Endometrium (tissue), 2 donors: Measurements from ENCODE around the gene FIZ1.

Source experiments
- FAIRE-seq: peaks from 2 replicates; lab custom pipeline; 2012; peaks lifted over from hg19 to GRCh38; lab: Jason Lieb, UNC
- donor health status: control.
- donor health status: control.

The FIZ1 gene

DNA sequence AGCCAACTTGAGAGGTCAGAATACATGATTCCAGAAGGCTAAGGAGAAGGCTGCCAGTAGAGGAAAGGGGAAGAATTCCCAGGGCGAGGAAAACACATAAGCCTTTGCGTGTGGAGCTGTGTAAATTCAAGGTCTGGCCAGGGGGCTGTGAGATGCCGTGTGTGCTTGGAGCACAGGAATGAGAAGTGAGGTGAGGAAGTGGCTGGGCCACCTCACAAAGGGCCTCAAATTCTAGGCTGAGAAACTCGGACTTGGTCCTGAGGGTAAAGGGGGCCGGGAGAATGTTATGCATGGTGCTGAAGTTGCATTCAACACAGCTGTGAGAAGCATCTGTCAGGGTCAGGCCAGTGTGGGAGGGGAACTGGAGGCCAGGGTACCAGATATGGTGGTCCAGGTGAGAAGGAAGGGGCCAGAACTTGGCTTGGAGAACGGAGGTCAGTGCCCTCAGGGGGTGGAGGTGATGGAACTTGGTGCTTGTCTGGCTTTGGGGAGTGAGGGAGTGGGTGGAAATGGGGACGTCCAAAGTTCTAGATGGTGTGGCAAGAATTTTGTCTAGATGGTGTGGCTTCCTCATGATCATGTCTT is 36.6 kb upstream of the FIZ1 start:
- no peak for FAIRE-seq

DNA sequence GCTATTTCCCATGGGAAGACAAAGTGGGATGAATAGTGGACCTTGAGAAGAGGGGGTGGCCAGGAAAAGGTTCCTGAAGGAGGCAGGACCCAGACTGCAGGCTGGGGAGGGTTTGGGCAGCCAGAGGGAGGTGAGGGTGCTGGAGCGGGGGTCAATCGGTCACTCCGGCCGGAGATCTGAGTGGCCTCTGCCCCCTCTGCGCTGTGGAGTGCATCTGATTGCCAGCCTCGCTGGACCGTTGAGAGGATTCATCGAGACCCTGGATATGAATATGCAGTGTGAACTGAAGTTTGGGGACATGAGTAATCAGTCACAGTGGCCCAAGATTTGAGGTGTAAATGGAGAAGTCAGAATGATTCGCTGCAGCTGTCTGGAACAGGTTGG is 36.0 kb upstream of the FIZ1 start:
- FAIRE-seq, result no peak

DNA sequence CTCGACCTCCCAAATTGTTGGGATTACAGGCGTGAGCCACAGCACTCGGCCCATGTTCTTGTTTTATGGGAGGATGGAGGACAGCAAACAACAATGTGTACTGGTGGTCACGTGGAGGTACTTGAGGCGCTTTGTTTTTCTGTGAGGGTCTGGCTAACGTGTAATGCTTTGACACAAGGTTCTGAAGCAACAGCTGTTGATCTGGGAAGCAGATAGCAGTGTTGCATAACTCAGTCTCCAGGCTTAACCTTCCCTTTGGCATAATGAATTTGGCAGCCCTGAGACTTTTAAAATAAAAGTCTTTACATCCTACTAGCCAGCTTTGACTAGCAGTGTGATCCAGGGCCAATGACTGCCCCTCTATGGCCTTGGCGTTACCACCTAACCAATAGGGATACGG is 34.5 kb upstream of the FIZ1 start:
- no peak for FAIRE-seq

DNA sequence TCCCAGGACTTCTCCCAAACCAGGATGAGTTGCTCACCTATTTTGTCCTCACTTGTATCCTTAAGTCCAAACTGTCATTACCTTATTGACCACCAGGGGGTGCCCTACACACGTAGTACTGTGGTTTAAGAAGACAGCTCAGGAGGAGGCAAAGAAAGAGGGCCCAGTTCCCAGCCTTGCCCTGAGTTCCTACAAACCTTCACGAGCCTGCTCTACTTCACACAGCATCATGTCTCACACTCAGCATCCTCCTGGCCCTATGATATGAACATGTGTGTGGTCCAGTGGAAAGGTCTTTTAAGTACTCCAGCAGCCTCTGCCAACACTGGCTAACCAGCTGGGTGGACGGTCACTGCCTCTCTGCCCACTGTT is 33.1 kb upstream of the FIZ1 start:
- FAIRE-seq, result no peak

DNA sequence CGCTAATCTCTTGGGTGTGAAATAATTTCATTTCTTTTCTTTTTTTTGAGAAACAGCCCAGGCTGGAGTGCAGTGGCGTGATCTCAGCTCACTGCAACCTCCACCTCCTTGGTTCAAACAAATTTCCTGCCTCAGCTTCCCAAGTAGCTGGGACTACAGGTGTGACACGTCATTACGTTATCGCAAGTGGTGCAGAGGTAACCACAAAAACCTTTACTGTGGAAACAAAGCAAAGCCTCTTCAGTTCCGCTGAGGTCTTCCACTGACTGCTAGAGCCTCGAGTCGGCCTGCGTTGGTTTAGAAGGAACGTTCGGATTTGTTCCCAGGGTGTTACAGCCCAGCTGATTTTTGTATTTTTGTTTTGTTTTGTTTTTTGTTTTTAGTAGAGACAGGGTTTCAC is 27.0 kb upstream of the FIZ1 start:
- FAIRE-seq, result no peak

DNA sequence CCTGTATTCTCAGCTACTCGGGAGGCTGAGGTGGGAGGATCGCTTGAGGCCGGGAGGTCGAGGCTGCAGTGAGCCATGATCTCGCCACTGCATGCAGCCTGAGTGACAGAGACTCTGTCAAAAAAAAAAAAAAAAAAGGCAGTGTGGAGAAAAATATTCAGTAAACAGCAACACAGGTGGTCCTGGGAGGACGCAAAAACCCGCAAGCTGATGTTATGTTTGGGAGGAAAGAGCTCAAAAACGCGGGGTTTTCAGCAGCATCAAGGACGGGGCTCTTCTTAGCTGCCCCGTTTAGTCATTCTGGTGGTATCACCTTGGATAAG is 25.6 kb upstream of the FIZ1 start:
- no peak for FAIRE-seq

DNA sequence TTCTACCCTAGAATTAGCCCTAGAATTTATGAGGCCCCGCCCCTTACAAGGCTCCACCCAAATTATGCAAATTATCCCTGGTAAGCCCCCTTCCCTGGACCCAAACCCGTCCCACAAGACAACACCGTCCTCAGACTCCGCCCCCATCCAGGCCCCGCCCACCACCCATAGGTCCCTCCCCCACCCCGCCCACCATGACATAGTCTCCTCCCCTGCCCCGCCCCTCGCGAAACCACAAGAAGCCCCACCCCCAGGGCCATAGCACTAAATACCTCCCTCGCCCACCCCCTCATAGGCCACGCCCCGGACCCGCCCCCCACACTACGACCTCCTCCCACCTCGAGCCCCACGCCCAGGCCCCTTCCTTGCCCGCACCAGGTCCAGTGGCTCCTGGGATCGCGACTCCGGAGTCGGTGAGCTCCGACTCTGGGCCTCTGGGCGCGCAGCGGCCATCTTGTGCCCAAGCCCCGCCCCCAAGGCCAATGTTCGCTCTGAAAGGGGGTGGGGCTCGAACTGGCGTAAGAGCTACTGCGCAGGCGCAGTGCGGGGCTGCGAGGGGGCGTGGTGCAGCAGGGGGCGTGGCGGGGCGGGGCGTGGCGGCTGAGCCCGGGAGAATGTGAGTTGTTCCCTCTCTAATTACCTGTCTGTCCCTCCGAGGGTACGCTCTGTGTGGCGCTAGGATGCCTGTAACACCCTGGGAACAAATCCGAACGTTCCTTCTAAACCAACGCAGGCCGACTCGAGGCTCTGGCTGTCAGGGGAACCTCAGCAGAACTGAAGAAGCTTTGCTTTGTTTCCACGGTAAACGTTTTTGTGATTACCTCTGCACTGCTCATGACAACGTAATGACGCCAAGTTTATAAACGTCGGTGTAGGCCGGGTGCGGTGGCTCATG is 25.0 kb upstream of the FIZ1 start, which contains the start of gene ZNF784:
Gene ZNF784 (minus strand): TSS at position 458 of the 895 bp plus-strand sequence. CDS start 5 bp downstream, at position 453.
- no peak for FAIRE-seq

DNA sequence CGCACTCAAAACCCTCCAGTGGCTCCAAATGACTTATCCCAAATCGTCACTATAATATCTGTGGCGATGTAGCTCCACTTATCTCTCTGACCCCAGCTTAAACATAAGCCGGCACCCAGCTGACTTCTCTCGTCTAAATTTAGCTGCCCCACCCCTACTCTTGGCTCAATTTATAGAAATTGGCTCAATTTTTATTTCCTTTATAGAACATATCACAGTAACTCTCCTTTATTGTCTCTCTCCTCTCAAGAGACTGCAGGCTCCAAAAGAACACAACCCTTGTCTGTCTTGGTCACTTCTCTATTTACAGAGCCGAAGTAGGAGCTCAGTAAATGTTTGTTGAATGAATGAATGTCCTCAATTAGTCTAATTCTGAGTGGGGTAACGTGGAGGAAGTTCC is 24.2 kb upstream of the FIZ1 start:
- no peak for FAIRE-seq

DNA sequence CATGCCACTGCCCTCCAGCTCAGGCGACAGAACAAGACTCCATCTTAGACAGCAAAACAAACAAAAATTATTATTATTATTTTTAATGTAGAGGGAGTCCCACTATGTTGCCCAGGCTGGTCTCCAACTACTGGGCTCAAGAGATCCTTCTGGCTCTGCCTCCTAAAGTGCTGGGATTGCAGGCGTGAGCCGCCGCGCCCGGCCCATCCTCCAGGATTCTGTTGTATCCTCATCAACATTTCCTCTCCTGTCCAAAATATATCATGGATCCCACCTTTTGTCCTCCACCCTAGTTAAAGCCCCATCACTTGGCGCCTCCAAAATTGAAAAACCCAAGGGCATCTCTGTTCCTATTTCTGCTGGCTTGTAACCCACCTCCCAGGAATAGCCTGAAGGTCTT is 23.8 kb upstream of the FIZ1 start:
- FAIRE-seq, result no peak

DNA sequence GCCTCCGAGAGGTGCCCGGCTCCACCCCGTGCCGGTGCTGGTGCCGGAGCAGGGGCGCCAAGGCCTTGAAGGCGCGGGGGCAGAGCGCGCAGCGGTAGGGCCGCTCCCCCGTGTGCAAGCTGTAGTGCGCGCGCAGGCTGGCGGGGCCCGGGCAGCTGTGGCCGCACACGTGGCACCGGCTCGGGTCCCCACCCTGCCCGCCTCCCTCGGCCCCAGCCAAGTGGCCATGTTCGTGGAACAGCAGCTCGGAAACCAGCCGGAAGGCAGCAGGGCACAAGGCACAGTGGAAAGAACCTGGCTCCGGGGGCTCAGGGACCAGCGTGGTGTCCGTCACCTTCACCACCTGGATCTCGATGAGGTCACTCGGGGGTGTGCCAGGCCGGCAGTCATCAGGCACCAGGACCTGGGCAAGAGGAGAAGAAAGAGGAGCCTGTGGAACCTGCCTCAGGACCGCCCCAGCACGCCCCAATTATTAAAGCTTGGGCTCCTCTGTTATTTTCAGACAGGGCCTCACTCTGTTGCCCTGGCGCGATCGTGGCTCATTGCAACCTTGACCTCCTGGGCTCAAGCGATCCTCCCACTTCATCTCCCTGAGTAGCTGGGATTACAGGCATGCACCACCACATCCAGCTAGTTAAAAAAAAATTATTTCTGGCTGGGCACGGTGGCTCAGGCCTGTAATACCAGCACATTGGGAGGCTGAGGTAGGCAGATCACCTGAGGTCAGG is 23.1 kb upstream of the FIZ1 start:
- FAIRE-seq, result no peak

DNA sequence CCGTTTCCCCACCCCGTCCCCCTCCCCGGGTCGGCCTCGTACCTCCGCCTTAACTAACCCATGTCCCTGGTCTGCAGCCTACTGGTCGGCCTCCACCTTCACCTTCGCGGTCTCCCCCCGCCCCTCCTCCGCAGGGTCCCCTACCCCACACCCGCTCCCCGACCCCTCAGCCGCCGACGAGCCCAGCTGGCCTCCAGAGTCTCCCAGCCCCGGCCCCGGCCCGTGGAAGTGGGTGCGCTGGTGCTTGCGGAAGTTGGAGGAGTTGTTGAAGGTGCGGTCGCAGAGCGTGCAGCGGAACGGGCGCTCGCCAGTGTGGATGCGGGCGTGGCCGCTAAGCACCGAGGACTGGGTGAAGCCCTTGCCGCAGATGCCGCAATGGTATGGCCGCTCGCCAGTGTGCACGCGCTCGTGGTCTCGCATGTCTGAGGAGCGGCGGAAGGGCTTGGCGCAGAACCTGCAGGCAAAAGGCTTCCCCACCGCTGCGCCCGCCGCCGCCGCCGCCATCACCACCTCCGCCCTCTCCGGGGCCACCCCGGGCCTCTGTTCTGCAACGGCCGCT is 22.4 kb upstream of the FIZ1 start:
- no peak for FAIRE-seq

DNA sequence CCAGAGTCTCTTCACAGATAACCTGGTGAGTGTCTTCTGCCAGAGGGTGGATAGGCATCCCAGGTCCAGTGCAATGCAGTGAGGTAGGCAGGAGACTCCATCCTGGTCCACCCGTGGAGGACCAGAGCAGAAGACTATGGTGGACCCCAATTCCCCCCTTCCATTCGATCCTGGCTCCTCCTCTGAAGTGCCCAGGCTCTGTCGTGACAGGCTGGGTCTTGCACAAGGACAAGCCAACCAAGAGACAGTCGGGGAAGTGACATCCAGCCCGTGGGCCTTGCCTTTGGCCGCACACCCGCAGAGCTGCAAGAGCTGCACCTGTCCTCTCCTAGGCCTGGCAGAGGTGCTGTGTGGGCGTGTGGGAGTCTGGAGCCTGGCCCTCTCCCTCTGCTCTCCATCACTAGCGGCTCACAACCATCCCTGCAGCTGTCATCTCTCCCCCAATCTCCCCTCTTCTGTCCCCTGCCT is 21.9 kb upstream of the FIZ1 start:
- FAIRE-seq, result no peak

DNA sequence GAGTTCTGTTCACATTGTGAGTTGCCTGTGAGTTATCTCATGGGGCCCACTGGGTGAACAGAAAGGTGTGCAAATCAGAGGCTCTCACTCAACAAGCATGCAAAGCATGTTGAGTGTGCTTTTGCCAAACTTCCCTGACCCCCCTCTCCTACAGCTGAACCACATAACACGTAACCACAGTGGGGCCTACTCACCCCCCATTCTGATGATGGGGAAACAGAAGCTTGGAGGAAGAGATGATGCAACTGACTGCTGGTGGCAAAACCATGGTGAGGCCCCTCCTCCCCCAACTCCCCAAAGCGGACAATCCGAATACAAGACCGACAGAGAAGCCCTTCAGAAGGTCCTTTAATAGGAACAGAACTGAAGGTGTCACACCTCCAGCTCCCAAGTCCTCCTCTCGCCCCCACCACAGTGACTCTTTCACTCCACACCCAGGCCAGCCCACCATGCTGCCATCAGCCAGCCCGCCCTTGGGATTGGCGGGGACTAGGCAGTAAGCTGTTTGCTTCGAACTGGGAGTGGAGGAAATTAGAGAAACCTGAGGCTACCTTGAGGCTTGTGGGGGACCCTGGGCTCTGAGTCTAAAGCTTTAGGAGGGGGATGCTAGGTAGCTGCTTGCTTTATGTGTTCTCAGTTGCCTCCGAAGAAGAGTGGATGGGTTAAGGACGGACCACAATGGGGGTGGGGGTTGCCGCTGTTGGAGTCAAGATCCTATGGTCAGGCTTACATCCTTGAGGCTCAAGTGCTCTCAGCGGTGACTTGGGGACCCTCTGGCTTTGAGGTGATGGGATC is 21.3 kb upstream of the FIZ1 start:
- FAIRE-seq, result no peak

DNA sequence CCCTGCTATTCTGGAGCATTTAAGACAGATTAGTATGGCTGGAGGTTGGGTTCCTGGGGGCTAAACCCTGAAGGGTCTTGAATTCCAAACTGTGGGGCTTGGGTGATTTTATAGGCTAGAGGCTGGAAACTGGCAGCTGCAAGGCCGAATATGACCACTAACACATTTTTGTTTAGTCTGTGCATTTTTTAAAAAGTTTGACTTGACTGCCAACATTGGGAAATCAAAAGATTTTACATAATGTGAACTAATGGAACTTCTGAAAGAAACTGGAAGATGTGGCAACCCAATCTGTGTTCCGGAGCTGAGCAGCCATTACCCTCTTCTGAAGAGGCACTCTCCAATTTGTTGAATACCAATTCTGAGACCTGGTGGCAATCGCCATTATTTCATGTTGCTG is 20.0 kb upstream of the FIZ1 start:
- FAIRE-seq, result no peak

DNA sequence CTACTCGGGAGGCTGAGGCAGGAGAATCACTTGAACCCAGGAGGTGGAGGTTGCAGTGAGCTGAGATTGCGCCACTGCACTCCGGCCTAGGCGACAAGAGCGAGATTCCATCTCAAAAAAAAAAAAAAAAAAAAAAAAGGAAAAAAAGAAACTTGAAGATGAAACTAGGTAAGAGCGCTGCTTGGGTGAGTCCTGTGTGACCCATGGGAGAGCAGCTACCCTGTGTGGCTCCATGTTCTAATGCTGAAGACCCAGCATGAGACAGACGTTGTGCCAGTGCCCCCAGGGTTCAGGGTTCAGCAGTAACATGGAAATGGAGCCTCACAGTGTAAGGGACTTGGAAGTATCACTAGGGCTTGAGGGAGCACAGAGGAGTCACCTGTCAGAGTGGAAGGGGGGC is 19.1 kb upstream of the FIZ1 start:
- FAIRE-seq, result no peak

DNA sequence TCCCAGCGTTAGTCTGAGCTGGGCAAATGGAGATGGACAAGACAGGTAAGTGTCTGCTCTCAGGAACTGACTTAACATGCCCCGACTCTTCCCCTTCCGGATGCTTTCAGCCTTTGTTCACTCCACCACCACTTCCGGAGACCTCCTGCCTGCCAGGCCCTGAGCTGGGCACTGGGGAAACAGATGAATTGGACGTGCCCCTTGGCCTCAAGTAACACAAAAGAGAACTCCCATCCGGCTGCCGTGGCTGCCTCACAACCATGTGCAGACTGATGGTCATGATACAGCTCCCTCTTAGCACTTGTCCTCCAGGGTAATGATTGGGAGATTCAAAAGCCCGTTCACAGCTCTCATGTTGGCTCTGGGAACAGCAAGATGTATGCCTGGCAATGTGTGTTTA is 18.1 kb upstream of the FIZ1 start:
- FAIRE-seq, result no peak

DNA sequence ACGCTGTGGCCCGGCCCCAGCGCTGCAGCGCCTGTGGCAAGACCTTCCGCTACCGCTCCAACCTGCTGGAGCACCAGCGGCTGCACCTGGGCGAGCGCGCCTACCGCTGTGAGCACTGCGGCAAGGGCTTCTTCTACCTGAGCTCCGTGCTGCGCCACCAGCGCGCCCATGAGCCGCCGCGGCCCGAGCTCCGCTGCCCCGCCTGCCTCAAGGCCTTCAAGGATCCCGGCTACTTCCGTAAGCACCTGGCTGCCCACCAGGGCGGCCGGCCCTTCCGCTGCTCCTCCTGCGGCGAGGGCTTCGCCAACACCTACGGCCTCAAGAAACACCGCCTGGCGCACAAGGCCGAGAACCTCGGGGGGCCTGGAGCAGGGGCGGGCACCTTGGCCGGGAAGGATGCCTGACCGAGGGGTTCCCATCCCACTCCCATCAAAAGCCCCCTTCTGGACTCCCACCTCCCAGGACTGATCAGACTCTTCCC is 17.1 kb upstream of the FIZ1 start:
- no peak for FAIRE-seq

DNA sequence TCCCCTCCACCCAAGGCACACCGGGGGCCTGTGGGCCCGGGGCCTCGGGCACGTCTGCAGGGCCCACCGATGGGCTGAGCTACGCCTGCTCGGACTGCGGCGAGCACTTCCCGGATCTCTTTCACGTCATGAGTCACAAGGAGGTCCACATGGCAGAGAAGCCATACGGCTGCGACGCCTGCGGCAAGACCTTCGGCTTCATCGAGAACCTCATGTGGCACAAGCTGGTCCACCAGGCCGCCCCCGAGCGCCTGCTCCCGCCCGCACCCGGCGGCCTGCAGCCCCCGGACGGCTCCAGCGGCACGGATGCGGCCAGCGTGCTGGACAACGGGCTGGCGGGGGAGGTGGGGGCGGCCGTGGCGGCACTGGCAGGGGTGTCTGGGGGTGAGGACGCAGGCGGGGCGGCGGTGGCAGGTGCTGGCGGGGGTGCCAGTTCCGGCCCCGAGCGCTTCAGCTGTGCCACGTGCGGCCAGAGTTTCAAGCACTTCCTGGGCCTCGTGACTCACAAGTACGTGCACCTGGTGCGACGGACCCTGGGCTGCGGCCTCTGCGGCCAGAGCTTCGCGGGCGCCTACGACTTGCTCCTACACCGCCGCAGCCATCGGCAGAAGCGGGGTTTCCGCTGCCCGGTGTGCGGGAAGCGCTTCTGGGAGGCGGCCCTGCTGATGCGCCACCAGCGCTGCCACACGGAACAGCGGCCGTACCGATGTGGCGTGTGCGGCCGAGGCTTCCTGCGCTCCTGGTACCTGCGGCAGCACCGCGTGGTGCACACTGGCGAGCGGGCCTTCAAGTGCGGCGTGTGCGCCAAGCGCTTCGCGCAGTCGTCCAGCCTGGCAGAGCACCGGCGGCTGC is 16.5 kb upstream of the FIZ1 start:
- no peak for FAIRE-seq

DNA sequence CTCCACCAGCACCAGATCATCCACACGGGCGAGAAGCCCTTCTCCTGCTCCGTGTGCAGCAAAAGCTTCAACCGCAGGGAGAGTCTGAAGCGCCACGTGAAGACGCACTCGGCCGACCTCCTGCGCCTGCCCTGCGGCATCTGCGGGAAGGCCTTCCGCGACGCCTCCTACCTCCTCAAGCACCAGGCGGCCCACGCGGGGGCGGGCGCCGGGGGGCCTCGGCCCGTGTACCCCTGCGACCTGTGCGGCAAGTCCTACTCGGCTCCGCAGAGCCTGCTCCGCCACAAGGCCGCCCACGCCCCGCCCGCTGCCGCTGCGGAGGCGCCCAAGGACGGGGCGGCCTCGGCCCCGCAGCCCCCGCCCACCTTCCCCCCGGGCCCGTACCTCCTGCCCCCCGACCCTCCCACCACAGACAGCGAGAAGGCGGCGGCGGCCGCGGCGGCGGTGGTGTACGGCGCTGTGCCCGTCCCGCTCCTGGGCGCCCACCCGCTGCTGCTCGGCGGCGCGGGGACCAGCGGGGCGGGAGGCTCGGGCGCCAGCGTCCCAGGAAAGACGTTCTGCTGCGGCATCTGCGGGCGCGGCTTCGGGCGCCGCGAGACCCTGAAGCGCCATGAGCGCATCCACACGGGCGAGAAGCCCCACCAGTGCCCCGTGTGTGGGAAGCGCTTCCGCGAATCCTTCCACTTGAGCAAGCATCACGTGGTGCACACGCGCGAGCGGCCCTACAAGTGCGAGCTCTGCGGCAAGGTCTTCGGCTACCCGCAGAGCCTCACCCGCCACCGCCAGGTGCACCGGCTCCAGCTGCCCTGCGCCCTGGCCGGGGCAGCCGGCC is 15.6 kb upstream of the FIZ1 start:
- FAIRE-seq, result no peak
